RWPE1 (cell line): ENCODE data around the gene REC8.

Experiments used
- CTCF ChIA-PET: fragments of 350-600 bp; sonication (Branson Sonifier 250); formaldehyde crosslinking; extraction: SDS; loops from one replicate; lab custom pipeline; 2021; lab: Yijun Ruan, JAX
- POLR2A ChIA-PET: fragments of 400-600 bp; formaldehyde crosslinking; extraction: SDS; loops from one replicate; lab custom pipeline; 2020; ENCODE audit warnings: antibody characterized with exemption; ENCODE audit not compliant: low non-redundant PET; lab: Yijun Ruan, JAX
- DNase-seq: peaks from one replicate; pipeline ENCODE4 v3.0.0; 2012; ENCODE audit warnings: low spot score
- H3K27ac ChIP-seq: fragments of 450-650 bp; 2 replicates; pipeline ENCODE4 v1.5.1; 2017
- CTCF ChIP-seq: fragments of 450-650 bp; conservative IDR thresholded peaks from 2 replicates; pipeline ENCODE4 v1.5.1; 2017; ENCODE audit warnings: low read depth, mild to moderate bottlenecking

The REC8 gene

GRCh38 chr14:24171422-24172260 is at the start of gene REC8:
TSS of gene REC8 (plus strand) at chr14:24172080. CDS start at chr14:24172553, 473 bp downstream.
- POLR2A ChIA-PET, result interaction anchor here (0.6 kb wide), 1 partner anchor 11 kb away, joined by 7 read pairs; no protein-coding TSS in a partner anchor
- no peak for TF ChIP-seq CTCF
- CTCF ChIA-PET, result no interaction called here

GRCh38 chr14:24122416-24122815 is 49.5 kb upstream of the REC8 start:
- DNase-seq, result no peak
- TF ChIP-seq CTCF, result no peak
- ChIA-PET CTCF (no interaction called here), POLR2A (interaction anchor here (0.6 kb wide), 1 partner anchor 239 kb away, joined by 5 read pairs; no protein-coding TSS in a partner anchor)
- H3K27ac ChIP-seq, result no peak overlapping the region

More at GRCh38 chr14:24171422-24172260, at the start of gene REC8:
- no peak for DNase-seq
- peak within 1 kb of the TSS; percentile 5; the same call in 1 of the 2 replicates for H3K27ac ChIP-seq

- POLR2A ChIA-PET, result interaction anchor here (0.6 kb wide), 1 partner anchor 238 kb away, joined by 5 read pairs; no protein-coding TSS in a partner anchor
These were observed 49.0 kb upstream of the REC8 start for GRCh38 chr14:24122898-24123297.

GRCh38 chr14:24123424-24124417 is 48.2 kb upstream of the REC8 start:
- H3K27ac ChIP-seq, result peak overlapping the region; percentile 8
- POLR2A ChIA-PET, result interaction anchor here (1.3 kb wide), 1 partner anchor 9 kb away, joined by 4 read pairs; the partner anchor contains the start of genes DCAF11 and NRL
- no peak for TF ChIP-seq CTCF
- DNase-seq, result no peak
- CTCF ChIA-PET, result interaction anchor here (0.6 to 1.4 kb wide), 2 partner anchors 10 to 15 kb away, joined by 3 to 4 read pairs; no protein-coding TSS in a partner anchor

More at GRCh38 chr14:24122898-24123297, 49.0 kb upstream of the REC8 start:
- DNase-seq, result no peak
- CTCF ChIA-PET, result interaction anchor here (1.4 kb wide), 1 partner anchor 14 kb away, joined by 3 read pairs; no protein-coding TSS in a partner anchor
- TF ChIP-seq CTCF, result no peak
- H3K27ac ChIP-seq, result peak overlapping the region; percentile 8

GRCh38 chr14:24126939-24127338 is 44.9 kb upstream of the REC8 start:
- no peak for DNase-seq
- no peak for TF ChIP-seq CTCF
- no peak overlapping the region for H3K27ac ChIP-seq
- CTCF ChIA-PET, result interaction anchor here (0.6 to 1.5 kb wide), 3 partner anchors 23 to 34 kb away, joined by 3 read pairs; partner anchors contain the start of gene IRF9
- POLR2A ChIA-PET, result interaction anchor here (1.0 kb wide), 1 partner anchor 14 kb away, joined by 3 read pairs; no protein-coding TSS in a partner anchor
